Fibroblast of pulmonary artery (primary cell): ENCODE measurements around the gene WASF2.

Experiments used
- DNase-seq: peaks from one replicate; pipeline ENCODE4 v3.0.0-alpha.2; 2010; ENCODE audit warnings: low read depth
- H3K4me3 ChIP-seq: replicated peaks from 2 replicates; pipeline ENCODE4 v1.5.1; 2011; ENCODE audit warnings: low read depth, mild to moderate bottlenecking, control low read depth, low read length, moderate library complexity
- TF ChIP-seq, protein P1 (sequence below): IDR thresholded peaks from 2 replicates; pipeline ENCODE4 v1.5.1; 2011; ENCODE audit warnings: mild to moderate bottlenecking, control low read depth, low read length, inconsistent platforms; ENCODE audit errors: missing control alignments

Gene WASF2

GRCh38 chr1:27383661-27384060 is 106.3 kb downstream of the WASF2 start:
- no peak overlapping the region for H3K4me3 ChIP-seq
- TF ChIP-seq, protein P1, sequence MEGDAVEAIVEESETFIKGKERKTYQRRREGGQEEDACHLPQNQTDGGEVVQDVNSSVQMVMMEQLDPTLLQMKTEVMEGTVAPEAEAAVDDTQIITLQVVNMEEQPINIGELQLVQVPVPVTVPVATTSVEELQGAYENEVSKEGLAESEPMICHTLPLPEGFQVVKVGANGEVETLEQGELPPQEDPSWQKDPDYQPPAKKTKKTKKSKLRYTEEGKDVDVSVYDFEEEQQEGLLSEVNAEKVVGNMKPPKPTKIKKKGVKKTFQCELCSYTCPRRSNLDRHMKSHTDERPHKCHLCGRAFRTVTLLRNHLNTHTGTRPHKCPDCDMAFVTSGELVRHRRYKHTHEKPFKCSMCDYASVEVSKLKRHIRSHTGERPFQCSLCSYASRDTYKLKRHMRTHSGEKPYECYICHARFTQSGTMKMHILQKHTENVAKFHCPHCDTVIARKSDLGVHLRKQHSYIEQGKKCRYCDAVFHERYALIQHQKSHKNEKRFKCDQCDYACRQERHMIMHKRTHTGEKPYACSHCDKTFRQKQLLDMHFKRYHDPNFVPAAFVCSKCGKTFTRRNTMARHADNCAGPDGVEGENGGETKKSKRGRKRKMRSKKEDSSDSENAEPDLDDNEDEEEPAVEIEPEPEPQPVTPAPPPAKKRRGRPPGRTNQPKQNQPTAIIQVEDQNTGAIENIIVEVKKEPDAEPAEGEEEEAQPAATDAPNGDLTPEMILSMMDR, result no peak
- no peak for DNase-seq

DNA sequence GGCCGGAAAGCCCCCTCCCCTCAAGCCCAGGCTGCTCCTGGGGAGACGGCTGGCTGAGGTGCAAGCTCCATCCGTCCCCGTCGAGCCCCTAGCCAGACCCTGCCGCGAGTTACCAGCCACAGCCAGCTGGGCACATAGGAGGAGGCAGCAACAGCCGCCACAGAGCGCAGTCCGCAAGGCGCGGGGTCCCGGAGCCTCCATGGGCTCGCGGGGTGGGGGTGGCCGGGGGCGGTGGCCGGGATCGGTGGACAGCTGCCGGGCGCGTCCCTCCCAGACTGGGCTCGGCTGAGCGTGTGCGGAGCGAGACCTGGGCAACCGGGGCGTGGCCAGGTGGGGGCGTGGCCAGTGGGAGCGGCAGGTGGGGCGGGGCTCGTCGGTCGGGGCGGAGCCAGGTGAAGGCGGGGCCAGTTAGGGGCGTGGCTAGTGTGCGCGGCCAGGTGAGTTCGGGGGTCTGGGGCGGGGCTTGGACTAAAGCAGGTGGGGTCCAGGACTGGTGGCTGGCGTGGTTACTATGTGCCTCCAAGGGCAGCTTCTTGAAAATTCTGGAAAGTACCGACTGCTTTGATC is 106.8 kb downstream of the WASF2 start, which contains the start of gene CD164L2:
TSS of gene CD164L2 (minus strand) at position 295 of the 567 bp plus-strand sequence. CDS start at position 201, 94 bp downstream.
- no peak within 1 kb of the TSS for H3K4me3 ChIP-seq
- TF ChIP-seq, protein P1, result no peak

GRCh38 chr1:27381969-27382762 is 107.8 kb downstream of the WASF2 start:
- no peak for DNase-seq
- TF ChIP-seq, protein P1, result no peak
- no peak overlapping the region for H3K4me3 ChIP-seq

More for the DNA sequence above, 106.8 kb downstream of the WASF2 start, which contains the start of gene CD164L2:
- no peak for DNase-seq

DNA sequence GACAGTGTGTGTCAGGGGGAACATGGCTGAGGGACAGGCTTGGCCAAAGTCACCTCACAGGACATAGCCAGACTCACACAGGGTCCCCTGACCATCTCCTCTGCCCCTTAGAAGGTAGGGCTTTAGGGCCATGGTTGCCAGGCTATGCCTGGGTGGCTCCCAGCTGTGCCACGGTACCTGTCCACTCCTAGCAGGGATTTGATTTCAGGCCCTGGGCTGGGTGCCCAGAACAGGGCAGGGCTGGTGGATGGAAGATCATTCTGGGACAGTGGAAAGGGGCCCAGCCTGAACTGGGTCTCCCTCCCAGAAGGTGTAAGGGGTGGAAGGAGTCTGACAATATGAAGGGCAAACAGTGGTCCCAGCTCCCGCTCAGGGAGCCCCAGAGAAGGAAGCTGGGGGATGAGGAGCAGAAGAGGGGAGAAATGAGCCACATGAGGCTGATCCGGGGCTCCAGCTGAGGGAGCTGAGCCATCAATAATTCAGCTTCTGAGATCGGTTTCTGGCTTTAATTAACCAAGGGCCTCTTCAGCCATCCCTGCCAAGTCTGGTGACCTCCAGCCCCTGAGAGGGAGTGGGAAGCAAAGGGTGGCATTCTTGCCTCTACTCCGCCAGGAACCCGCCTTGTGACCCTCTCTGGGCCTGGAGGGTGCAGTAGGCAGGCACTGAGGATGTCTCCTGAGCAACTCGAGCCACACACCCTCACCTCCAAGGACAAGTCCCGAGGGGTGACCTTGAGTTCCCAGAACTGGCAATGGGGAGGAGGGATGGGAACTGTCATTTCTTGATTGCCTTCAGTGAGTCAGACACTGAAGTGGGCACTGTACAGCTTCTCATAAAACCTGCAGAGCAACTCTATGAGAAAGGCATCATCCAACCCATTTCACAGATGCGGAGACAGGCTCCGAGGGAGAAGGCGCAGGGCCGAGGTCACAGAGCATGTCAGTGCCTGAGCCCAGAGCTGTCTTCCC is 108.9 kb downstream of the WASF2 start:
- H3K4me3 ChIP-seq, result no peak overlapping the region
- TF ChIP-seq, protein P1, result no peak

DNA sequence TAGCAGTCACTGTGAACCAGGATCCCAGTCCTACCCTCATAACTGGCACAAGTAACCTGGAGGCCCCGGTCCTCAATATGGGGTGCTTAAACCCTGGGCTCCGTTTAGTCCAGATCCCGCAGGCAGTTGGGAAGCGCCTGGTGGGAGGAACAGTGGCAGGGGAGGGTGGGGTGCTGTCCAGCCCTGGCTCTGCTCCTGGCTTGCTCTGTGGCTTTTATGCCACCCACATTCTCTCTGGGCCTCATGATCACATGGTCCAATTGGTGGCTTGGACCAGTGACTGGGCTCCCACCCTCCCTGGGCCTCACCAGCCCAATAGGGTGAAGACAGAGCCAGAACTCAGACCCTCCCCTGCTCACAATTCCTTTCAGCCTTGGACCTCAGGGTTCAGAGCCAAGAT is 109.7 kb downstream of the WASF2 start:
- H3K4me3 ChIP-seq, result no peak overlapping the region
- TF ChIP-seq, protein P1, result no peak
- no peak for DNase-seq

More for the DNA sequence above, 108.9 kb downstream of the WASF2 start:
- DNase-seq, result no peak

- TF ChIP-seq, protein P1, result no peak
- DNase-seq, result no peak
- no peak overlapping the region for H3K4me3 ChIP-seq
Observed at GRCh38 chr1:27379564-27380122, 110.3 kb downstream of the WASF2 start.
